RWPE2 (cell line): Measurements from ENCODE around the gene NACC2.

ENCODE experiments used
- ATAC-seq: fragments of 200-7000 bp; cut with Tn5 transposase; 3 replicates; pipeline ENCODE4 v1.9.1; 2021; ENCODE audit warnings: low read depth
- DNase-seq: peaks from one replicate; pipeline ENCODE4 v3.0.0-alpha.2; 2020; ENCODE audit warnings: low spot score
- H3K27ac ChIP-seq: fragments of 450-650 bp; 2 replicates; pipeline ENCODE4 v1.5.1; 2017; ENCODE audit warnings: mild to moderate bottlenecking; ENCODE audit not compliant: poor library complexity, severe bottlenecking
- H3K27me3 ChIP-seq: fragments of 250-450 bp; sonication (Bioruptor Pico); 2 replicates; pipeline ENCODE4 v1.5.1; 2021; ENCODE audit warnings: mild to moderate bottlenecking, moderate library complexity; ENCODE audit not compliant: insufficient read depth, poor library complexity, severe bottlenecking
- H3K36me3 ChIP-seq: fragments of 250-450 bp; sonication (Bioruptor Pico); 2 replicates; pipeline ENCODE4 v1.5.1; 2020; ENCODE audit warnings: low read depth, mild to moderate bottlenecking, moderate library complexity
- H3K4me1 ChIP-seq: fragments of 250-450 bp; sonication (Bioruptor Pico); 2 replicates; pipeline ENCODE4 v1.5.1; 2021; ENCODE audit warnings: mild to moderate bottlenecking, moderate library complexity; ENCODE audit not compliant: insufficient read depth, poor library complexity, severe bottlenecking
- H3K4me3 ChIP-seq: fragments of 250-450 bp; sonication (Bioruptor Pico); 2 replicates; pipeline ENCODE4 v1.5.1; 2021; ENCODE audit warnings: mild to moderate bottlenecking, moderate library complexity; ENCODE audit not compliant: severe bottlenecking
- H3K9me3 ChIP-seq: fragments of 250-450 bp; sonication (Bioruptor Pico); 2 replicates; pipeline ENCODE4 v1.5.1; 2021; ENCODE audit warnings: mild to moderate bottlenecking, moderate library complexity; ENCODE audit not compliant: severe bottlenecking
- TF ChIP-seq, protein P1 (sequence below): fragments of 450-650 bp; IDR thresholded peaks from one replicate; pipeline ENCODE4 v1.5.1; 2017; ENCODE audit warnings: mild to moderate bottlenecking, moderate library complexity; ENCODE audit not compliant: poor library complexity, severe bottlenecking

The NACC2 gene

DNA sequence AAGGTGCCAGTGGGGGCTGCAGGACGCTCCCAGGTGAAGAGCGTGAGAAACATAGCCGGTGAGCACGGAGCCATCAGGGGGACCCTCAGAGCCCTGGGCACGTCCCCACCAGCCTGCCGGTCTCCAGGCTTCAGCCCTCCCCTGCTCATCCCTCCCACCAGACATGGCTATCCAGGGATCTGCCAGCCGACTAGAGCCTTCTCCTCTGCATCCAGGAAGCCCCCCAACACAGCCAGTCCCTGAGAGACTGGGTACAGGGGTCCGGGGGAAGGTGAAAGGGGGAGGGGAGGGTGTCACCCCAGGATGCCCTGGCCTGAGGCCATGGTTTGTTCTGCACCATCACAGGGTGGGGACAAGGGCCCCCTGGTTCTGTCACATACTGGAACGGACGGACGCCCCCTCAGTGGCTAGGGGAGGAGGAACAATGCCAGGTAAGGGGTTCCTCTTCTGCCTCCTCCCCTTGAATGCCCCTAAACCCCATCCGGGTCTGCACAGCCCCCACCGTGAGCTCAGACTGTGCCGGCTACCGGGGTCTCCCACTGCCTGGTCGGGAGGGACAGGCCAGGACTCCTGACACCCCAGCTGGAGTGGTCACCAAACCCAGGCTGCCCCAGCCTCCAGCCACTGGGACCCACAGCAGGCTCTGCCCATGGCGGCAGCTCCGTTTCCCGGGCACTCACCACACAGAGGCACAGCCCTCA is 34.3 kb downstream of the NACC2 start:
- Histone ChIP-seq H3K27ac (no peak overlapping the region), H3K4me1 (no peaks in the 10 kb centered on the region), H3K36me3 (peaks cover 3% of the 10 kb centered on the region; the same call in 1 of the 2 replicates), H3K4me3 (no peak overlapping the region), H3K27me3 (no peaks in the 10 kb centered on the region), H3K9me3 (no peaks in the 10 kb centered on the region)
- TF ChIP-seq, protein P1, sequence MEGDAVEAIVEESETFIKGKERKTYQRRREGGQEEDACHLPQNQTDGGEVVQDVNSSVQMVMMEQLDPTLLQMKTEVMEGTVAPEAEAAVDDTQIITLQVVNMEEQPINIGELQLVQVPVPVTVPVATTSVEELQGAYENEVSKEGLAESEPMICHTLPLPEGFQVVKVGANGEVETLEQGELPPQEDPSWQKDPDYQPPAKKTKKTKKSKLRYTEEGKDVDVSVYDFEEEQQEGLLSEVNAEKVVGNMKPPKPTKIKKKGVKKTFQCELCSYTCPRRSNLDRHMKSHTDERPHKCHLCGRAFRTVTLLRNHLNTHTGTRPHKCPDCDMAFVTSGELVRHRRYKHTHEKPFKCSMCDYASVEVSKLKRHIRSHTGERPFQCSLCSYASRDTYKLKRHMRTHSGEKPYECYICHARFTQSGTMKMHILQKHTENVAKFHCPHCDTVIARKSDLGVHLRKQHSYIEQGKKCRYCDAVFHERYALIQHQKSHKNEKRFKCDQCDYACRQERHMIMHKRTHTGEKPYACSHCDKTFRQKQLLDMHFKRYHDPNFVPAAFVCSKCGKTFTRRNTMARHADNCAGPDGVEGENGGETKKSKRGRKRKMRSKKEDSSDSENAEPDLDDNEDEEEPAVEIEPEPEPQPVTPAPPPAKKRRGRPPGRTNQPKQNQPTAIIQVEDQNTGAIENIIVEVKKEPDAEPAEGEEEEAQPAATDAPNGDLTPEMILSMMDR = no peak
- DNase-seq (no peak), ATAC-seq (no peak)

DNA sequence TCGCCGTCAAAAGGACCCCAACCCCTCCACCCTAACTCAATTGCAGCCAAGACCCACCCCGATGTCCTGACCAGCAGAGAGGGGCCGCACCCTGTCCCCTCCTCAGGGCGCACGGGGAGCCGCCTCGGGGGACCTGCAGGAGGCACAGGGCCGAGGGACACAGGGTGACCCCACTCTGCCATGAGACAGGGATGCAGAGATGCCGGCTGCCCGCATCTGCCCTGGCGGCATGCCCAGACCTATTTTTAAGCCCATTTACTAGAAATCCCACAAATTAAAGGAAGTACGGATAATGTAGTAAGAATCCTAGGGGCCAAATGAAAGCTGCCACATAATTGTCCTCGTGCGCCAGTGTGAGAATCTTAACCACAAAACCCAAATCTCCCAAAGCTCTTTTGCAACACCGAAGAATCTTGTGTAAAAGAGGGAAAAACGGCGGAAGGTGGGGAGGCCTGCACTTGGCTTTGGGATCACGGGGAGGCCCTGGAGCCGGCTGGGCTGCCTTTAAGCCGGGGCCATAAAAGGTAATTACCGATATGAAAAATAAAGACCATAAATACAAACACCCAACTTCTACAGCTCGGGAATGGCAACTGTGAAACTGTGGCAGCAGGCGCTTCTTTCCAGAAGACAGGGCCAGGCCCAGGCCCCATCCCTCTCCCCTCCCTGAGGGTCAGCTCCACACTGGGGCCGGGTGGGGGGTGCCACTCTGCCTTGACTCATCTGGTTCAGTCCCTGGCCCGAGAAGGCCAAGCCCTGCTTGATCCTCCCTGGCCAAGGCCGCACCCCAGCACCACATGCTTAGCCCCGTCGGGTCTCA is 35.0 kb downstream of the NACC2 start:
- H3K9me3 ChIP-seq = no peaks in the 10 kb centered on the region
- DNase-seq (no peak), ATAC-seq (no peak)
- no peak overlapping the region for H3K27ac ChIP-seq
- H3K4me3 ChIP-seq = no peak overlapping the region
- TF ChIP-seq, protein P1 = no peak
- H3K36me3 ChIP-seq = peaks cover 3% of the 10 kb centered on the region; the same call in 1 of the 2 replicates
- no peaks in the 10 kb centered on the region for H3K4me1 ChIP-seq
- no peaks in the 10 kb centered on the region for H3K27me3 ChIP-seq

DNA sequence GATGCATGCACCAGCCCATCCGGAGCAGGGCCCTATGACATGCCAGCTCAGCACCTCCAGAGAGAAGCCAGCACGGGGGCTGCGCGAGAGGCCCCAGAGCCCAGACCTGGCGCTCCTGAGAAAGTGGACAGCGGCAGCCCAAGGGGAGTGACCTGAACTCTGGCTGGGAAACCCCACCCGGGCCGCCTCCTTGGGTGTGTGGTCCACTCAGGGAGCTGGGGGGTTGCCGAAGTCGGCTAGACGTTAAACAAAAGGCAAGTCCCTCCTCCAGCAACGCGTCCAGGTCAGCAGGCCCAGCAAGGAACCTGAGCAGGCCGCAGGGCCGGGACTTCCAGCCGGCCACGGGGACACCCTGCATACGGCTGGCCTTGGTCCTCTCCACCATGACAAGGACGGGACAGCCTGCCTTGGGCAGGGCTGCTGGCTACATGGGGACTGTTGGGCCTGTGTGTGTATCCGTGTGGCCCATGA is 35.7 kb downstream of the NACC2 start:
- Histone ChIP-seq H3K27me3 (no peaks in the 10 kb centered on the region), H3K4me1 (no peaks in the 10 kb centered on the region)

DNA sequence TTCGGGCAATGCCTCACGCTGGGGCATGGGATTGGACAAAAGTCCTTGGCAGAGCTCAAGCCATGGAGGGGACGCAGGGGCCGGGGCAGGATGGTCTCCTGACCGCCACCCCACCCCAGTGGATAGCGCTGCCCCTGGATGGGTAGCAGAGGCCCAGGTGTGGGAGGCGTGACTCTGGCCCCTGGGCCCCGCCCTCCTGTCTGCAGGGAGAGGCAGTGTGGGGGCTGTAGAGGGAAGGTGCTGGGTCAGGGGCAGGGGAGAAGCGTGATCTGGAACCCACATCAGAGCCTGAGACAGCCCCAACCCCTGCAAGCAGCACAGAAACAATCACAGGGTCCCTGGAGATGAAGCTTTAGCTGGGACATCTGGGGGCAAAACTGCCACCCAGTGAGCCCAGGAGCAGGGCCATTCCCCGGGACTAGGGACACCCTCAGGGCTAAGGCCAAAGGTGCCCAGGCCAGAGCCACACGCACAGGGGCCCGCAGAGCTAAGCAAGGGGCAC is 36.2 kb downstream of the NACC2 start:
- Histone ChIP-seq H3K27me3 (no peaks in the 10 kb centered on the region), H3K27ac (no peak overlapping the region), H3K4me1 (peaks cover 4% of the 10 kb centered on the region), H3K9me3 (no peaks in the 10 kb centered on the region), H3K36me3 (0 out of 2 replicates have a peak, but pooled peaks cover 3% of the 10 kb centered on the region), H3K4me3 (no peak overlapping the region)
- TF ChIP-seq, protein P1 = no peak
- DNase-seq (no peak), ATAC-seq (no peak)

More for the DNA sequence above, 35.7 kb downstream of the NACC2 start:
- Histone ChIP-seq H3K4me3 (no peak overlapping the region), H3K9me3 (no peaks in the 10 kb centered on the region), H3K36me3 (peaks cover 3% of the 10 kb centered on the region; the same call in 1 of the 2 replicates), H3K27ac (no peak overlapping the region)
- ATAC-seq (no peak), DNase-seq (peak; percentile 76)
- TF ChIP-seq, protein P1 = no peak
